ENCODE results near the gene TSNAX. TPM values are rescaled to one million over a fixed set of nuclear protein-coding genes. Genes with fewer than 3 reads are reported as not detected.
"Not testable (repeated sequence)": the region's sequence is repeated elsewhere in the genome, so short reads cannot be mapped to it uniquely, and the experiment has no call there.

The TSNAX gene
- total and polyA plus RNA-seq, 9 donors = 19.9 to 43.0 (median 32.0) TPM

DNA sequence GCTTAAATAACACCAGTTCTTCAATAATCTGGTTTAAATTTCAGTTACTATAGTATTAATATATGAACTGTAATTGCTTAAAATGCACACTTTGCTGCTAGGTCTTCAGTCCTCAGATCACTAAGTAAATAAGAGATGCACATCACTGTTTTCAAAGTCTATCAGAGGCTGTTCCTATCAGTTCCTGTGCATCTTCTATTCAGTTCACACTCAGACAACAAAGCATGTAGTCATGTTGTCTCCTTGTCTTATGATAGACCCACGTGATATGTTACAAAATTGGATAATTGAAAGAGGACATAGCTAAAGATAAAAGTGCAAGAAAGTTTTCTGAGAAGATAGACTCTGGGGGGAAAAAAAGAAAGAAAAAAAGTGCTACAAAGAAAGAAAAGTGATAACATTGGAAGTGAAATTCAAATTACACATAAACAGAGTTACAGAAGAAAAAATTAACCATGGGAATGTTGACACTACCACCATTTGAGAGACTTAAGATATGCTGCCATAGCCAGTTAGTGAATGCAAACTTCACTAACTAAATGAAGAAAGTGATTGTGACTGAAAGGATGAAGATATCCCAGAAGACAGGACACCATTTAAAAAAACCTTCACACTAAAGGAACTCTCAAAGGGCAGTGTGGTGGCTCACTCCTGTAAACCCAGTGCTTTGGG is 33.9 kb upstream of the TSNAX start:
- TF ChIP-seq EP300 (IDR thresholded peaks at IDR 0.05) (no peak), POLR2A (IDR thresholded peaks at IDR 0.05) (no peak)
- TF ChIP-seq, protein P1, sequence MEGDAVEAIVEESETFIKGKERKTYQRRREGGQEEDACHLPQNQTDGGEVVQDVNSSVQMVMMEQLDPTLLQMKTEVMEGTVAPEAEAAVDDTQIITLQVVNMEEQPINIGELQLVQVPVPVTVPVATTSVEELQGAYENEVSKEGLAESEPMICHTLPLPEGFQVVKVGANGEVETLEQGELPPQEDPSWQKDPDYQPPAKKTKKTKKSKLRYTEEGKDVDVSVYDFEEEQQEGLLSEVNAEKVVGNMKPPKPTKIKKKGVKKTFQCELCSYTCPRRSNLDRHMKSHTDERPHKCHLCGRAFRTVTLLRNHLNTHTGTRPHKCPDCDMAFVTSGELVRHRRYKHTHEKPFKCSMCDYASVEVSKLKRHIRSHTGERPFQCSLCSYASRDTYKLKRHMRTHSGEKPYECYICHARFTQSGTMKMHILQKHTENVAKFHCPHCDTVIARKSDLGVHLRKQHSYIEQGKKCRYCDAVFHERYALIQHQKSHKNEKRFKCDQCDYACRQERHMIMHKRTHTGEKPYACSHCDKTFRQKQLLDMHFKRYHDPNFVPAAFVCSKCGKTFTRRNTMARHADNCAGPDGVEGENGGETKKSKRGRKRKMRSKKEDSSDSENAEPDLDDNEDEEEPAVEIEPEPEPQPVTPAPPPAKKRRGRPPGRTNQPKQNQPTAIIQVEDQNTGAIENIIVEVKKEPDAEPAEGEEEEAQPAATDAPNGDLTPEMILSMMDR (IDR thresholded peaks at IDR 0.05) = no peak
- Histone ChIP-seq H3K9me3 (peaks cover 0 to 8% of the 10 kb centered on the region in 2 donors), H3K4me1 (ENCODE audit: insufficient read depth) (no peaks in the 10 kb centered on the region), H3K36me3 (no peaks in the 10 kb centered on the region), H3K4me3 (no peak overlapping the region), H3K27ac (no peak overlapping the region), H3K27me3 (no peaks in the 10 kb centered on the region)
- DNase-seq = no peak
- intact Hi-C loops (cut with DNase I) = no loop called here
- WGBS, 3 donors = 68 to 76% (median 74%) methylated on average over 1 of the region's 1 CpG

DNA sequence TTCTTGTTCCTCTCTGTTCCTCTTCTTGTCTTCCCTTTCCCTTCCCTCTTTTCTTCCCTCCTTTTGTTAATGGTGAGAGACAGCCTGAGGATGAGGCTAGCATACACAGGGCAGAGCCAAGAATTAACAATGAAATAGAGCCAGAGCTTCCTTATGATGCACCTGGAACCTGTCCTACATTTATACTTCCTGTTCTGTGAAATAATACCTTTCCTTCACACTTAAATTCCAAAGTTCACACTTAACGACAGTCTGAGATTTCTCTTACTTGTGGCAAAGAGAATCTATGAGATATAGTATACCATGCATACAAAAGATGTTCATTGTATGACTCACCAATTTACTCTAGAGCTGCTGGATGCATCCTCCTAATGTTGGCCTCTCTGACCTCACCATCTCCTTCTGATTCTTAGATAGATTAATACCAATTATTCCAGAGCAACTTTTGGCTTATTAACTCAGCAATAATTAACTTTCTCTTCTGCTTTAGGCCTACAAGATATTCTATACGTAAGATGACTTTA is 30.8 kb upstream of the TSNAX start:
- 86 to 91% (median 91%) methylated on average over 2 of the region's 2 CpGs for whole genome bisulfite sequencing, 3 donors
- H3K4me1 ChIP-seq (ENCODE audit: insufficient read depth) = no peaks in the 10 kb centered on the region
- intact Hi-C loops (cut with DNase I) = no loop called here
- DNase-seq = no peak
- TF ChIP-seq POLR2A (IDR thresholded peaks at IDR 0.05) (no peak), EP300 (IDR thresholded peaks at IDR 0.05) (no peak)
- TF ChIP-seq, protein P1 (IDR thresholded peaks at IDR 0.05) = no peak
- H3K36me3 ChIP-seq = no peaks in the 10 kb centered on the region
- no peaks in the 10 kb centered on the region for H3K27me3 ChIP-seq
- no peak overlapping the region for H3K4me3 ChIP-seq
- H3K9me3 ChIP-seq = peaks cover 0 to 8% of the 10 kb centered on the region in 2 donors
- H3K27ac ChIP-seq = no peak overlapping the region

DNA sequence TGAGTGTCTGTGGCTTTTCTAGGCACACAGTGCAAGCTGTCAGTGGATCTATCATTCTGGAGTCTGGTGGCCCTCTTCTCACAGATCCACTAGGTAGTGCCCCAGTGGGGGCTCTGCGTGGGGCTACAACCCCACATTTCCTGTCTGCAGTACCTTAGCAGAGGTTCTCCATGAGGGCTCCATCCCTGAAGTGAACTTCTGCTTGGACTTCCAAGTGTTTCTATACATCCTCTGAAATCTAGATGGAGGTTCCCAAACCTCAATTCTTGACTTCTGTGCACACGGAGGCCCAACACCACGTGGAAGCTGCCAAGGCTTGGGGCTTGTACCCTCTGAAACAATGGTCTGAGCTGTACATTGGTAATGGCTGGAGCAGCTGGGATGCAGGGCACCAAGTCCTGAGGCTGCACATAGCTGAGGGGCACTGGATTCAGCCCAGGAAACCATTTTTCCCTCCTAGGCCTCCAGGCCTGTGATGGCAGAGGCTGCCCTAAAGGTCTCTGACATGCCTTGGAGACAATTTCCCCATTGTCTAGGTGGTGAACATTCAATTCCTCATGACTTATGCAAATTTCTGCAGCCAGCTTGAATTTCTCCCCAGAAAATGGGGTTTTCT is 29.2 kb upstream of the TSNAX start:
- Histone ChIP-seq H3K4me3 (no peak overlapping the region), H3K4me1 (ENCODE audit: insufficient read depth) (no peaks in the 10 kb centered on the region), H3K9me3 (peaks cover 0 to 8% of the 10 kb centered on the region in 2 donors), H3K36me3 (no peaks in the 10 kb centered on the region), H3K27me3 (no peaks in the 10 kb centered on the region), H3K27ac (no peak overlapping the region)
- DNase-seq = no peak
- intact Hi-C loops (cut with DNase I) = no loop called here
- 66 to 78% (median 73%) methylated on average over 3 of the region's 3 CpGs for WGBS, 3 donors
- TF ChIP-seq POLR2A (IDR thresholded peaks at IDR 0.05) (no peak), EP300 (IDR thresholded peaks at IDR 0.05) (no peak)
- TF ChIP-seq, protein P1 (IDR thresholded peaks at IDR 0.05) = no peak

DNA sequence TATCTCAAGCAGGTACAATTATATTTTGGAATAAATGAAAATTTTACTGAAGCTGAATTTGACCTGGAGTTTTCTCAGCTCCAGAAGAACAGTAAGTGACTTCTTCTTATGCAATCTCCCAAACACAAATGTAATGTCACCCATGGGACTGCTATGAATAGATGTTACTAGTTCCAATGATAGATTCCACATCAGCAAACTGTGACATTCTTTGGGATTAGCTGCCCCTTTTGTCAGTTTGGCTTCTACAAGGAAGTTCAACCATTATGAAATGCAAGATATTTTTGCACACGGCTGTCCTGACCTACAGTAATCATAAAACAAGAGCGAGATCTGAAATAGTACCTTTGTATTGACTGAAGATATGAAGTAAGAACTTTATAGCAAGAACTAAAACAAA is 27.8 kb upstream of the TSNAX start:
- intact Hi-C loops (cut with DNase I) = no loop called here
- DNase-seq = no peak
- H3K4me3 ChIP-seq = no peak overlapping the region
- H3K36me3 ChIP-seq = no peaks in the 10 kb centered on the region
- WGBS, 3 donors = 83 to 90% (median 85%) methylated on average over 2 of the region's 2 CpGs
- TF ChIP-seq POLR2A (IDR thresholded peaks at IDR 0.05) (no peak), EP300 (IDR thresholded peaks at IDR 0.05) (no peak)
- TF ChIP-seq, protein P1 (IDR thresholded peaks at IDR 0.05) = no peak
- H3K4me1 ChIP-seq (ENCODE audit: insufficient read depth) = no peaks in the 10 kb centered on the region
- H3K27me3 ChIP-seq = no peaks in the 10 kb centered on the region
- H3K9me3 ChIP-seq = peaks cover 0 to 8% of the 10 kb centered on the region in 2 donors
- no peak overlapping the region for H3K27ac ChIP-seq

DNA sequence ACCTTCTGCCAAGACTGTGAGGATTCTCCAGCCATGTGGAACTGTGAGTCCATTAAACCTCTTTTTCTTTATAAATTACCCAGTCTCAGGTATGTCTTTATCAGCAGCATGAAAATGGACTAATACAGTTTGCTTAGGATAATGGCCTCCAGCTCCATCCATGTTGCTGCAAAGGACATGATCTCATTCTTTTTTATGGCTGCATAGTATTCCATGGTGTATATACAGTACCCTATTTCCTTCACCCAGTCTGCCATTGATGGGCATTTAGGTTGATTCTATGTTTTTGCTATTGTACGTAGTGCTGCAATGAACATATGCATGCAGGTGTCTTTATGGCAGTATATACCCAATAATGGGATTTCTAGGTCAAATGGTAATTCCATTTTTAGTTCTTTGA is 25.3 kb upstream of the TSNAX start:
- H3K4me1 ChIP-seq (ENCODE audit: insufficient read depth); DNase-seq; H3K36me3 ChIP-seq; intact Hi-C loops (cut with DNase I); H3K27ac ChIP-seq; H3K27me3 ChIP-seq; H3K9me3 ChIP-seq; H3K4me3 ChIP-seq: not testable (repeated sequence)
- WGBS, 3 donors = 88 to 96% (median 91%) methylated on average over 1 of the region's 1 CpG
